GM12801 (cell line): Measurements from ENCODE around the gene ATG13.

Experiments used
- CTCF ChIP-seq: IDR thresholded peaks from one replicate; pipeline ENCODE4 v1.5.1; 2011; ENCODE audit warnings: control low read depth; ENCODE audit not compliant: insufficient read length; ENCODE audit errors: extremely low read depth

The ATG13 gene

DNA sequence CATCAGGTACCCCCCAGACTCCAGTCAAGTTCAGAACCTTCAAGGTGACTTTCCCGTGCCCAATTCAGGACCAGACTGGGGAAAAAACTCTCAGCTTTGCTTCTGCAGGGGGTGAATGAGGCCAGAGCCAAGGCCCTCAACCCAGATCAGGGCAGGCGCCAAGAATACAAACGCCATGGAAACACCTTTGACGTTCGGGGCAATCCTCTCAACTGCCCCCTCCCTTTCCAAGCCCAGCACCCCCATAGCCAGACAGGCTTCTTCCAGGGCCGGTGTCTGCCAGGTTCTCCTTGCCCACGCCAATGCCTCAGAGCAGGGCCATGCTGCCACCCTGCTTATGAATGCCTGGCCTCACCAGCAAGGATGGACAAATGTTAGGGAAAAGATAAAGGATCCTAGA is 77.3 kb downstream of the ATG13 start:
- no peak for TF ChIP-seq CTCF

DNA sequence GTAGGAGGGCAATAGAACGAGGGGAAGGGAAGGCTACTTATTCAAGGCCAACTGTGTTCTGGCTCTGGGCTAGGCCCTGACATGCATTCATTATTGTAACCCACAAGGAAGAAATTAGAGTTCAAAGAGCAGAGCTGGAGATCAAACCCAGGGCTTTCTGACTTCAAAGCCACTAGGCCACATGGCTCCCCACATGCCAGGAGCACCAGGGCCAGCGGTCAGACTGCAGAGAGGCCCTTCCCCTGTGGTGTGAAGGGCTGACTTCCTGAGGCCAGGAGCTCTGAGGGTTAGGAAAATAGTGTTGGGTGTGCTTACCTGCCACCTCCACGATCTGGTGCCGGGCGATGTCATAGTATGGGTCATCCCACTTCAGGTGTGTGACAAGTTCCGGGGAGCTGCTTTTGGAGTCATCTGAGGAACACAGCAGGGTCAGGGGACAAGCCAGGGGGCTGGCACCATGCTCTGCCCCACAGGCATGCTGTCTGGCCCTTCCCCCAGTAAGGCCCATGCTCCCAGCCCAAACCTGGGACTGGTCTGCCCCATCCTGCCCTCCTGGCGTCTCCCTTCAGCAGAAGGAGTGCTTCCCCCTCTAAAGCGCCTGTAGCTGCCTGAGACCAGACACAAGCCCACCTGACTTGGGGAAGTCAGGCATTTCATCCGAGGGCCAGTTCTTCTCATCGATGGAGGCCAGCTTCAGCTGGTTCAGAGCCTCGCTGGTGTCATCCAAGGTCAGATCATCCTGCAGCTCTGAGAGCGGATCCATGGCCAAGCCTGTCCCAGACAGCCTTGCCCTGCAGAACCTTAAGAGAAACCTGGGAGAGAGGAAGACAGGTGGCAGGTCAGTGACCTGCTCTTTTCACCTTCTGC is 78.2 kb downstream of the ATG13 start:
- no peak for TF ChIP-seq CTCF

DNA sequence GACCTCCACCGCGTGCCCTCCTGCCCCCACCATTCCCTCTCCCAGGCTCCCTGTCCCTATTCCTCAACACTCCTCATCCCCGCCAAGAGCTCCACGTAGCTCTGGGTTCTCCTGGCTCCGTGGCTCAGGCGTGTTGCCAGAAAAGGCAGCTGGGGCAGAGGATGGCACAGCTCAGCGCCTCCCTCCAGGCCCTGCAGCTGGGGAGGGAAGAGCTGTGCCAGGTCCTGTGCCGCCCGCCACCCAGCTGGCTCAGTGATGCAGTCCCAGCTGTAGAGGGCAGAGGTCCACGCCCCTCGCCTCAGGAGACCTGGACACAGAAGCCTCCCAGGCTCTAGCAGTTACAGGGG is 78.8 kb downstream of the ATG13 start:
- no peak for TF ChIP-seq CTCF

GRCh38 chr11:46697303-46697702 is 80.0 kb downstream of the ATG13 start:
- TF ChIP-seq CTCF = no peak

- TF ChIP-seq CTCF = no peak
Observed at GRCh38 chr11:46697723-46698122, 80.4 kb downstream of the ATG13 start.

- TF ChIP-seq CTCF = no peak
Observed at GRCh38 chr11:46698597-46698996, 81.2 kb downstream of the ATG13 start.

DNA sequence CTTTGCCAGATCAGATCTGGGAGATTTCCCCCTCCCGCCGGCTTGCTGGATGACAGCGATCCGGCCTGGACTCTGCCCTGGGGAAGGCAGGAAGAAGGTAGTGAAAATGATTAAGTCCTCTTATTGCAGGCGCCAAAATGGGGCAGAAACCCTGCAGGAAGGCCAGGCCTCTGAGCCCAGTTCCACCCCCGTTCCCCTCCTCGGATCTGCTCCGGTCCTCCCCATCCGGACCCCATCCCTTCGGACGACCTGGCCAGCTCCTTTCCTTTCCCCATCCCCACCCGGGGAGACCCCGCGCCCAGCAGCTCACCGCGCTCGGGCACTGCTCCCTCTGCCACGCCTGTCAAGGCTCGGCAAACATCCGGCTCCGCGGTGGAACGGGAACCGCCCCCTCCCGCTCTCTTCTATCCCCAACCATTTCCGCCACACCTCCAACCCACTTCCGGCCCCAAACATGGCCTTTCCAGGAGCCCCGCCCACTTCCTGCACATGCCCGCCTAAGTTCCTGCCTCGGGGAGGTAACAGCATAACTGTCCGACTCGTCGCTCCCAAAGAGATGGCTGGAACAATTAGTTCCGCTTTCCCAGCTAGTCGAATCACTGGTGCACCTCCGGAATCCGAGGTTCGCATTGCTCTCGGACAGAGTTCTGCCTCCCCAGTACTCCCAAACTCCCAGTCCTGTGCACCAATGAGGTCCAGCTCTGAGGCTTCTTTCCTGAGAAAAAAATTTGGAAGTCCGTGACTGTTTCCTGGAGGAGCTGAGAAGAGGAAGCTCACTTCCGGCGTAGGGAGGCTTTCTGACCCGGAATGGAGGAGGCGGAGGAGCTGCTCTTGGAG is 83.1 kb downstream of the ATG13 start, which contains the start of the genes ARHGAP1 and ZNF408:
Gene ARHGAP1 (minus strand): TSS at position 379 of the 837 bp plus-strand sequence. CDS start 4,512 bp downstream, outside the sequence.
Gene ZNF408 (plus strand): TSS at position 791 of the 837 bp plus-strand sequence. CDS start 17 bp downstream, at position 808.
- no peak for TF ChIP-seq CTCF
